SH-SY5Y (cell line): ENCODE measurements around the gene PSAP.

ENCODE experiments used
- GATA2 ChIP-seq: IDR thresholded peaks from 2 replicates; pipeline ENCODE4 v1.6.1; 2011; ENCODE audit warnings: mild to moderate bottlenecking, low read depth, low read length
- GATA3 ChIP-seq: IDR thresholded peaks from 2 replicates; pipeline ENCODE4 v1.6.1; 2011; ENCODE audit warnings: low read depth, mild to moderate bottlenecking, low read length, moderate library complexity

- TF ChIP-seq GATA2 (no peak), GATA3 (no peak)
Measured at GRCh38 chr10:71832967-71833366, 18.1 kb downstream of the PSAP start.
